GM10847 (cell line): Measurements from ENCODE around the gene SIRPB2.

Experiments
- POLR2A ChIP-seq: IDR thresholded peaks from 2 replicates; pipeline ENCODE4 v1.6.1; 2011; ENCODE audit not compliant: insufficient read length; ENCODE audit errors: extremely low read depth

Gene SIRPB2

DNA sequence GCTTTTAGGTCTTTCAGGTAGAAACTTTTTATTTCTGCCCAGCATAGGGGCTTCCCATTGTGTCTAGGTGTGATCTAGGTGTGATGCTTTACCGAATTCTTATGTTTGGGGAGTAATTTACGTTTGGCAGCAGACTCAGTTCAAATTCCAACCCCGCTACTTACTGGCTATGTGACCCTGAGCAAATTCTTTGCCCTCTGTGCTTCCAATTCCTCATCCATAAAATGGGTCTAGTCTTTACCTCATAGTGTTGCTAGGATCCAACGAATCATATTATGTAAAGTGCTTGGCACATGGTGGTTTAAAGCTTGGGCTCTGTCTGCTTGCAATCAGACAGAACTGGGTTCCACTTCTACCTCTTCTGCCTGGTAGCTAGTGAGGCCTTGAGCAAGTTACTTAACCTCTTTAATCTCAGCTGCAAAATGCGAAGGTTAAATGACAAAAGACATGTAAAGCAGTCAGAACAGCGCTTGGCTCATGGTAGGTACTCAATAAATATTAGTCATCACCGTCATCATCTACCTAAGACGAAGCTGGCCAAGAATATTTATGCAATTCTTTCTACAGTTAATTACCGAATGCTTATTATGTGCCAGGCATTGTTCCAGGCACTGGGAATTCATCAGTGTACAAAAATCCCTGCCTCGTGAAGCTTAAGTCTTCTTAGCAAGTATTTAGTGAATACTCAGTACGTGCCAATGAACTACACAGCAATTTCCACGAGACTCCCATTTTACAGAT, 25.6 kb downstream of the SIRPB2 start:
- no peak for TF ChIP-seq POLR2A

DNA sequence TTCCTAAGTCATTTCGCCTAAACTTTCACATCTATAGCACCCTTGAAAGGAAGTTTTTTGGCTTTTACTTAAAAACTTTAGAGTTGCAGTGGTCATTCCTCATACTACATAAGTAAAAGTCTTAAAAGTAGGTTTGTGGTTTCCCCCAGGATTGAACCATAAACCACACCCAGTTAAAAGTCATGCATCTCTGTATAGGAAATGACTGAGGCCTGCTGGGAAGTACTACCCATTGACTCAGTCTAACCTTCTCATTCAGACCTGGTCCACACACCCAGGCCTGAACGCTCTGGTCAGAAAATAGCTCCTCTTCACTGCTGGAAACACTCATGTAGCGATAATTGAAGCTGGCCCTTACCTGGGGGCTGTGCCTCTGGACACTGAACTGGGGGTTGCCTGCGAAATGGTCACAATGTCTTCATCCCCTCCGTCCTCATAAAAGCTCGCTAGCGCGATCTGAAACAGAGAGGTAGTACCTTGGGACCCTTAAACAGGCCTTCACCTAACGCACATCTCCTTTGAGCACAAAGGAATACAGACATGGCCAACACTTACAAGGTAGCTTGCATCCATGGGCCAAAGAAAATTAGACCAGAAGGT, 27.1 kb downstream of the SIRPB2 start:
- no peak for TF ChIP-seq POLR2A

DNA sequence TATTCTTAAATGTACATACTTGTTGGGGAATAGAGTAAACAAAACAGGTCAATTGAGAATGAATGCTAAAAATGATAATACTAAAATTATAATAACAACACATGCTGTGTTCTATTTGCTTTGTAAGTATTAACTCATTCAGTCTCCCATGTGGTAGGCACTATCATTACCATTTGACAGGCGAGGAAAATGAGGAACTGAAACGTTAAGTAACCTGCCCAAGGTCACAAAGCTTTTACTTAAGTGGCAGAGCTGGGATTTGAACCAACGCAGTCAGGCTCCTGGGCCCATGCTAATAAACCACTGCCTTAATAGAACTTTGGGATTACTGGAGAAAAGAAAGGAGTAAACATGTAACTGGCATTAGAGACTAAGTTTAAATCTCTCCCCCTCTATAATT, 28.4 kb downstream of the SIRPB2 start:
- TF ChIP-seq POLR2A: no peak

DNA sequence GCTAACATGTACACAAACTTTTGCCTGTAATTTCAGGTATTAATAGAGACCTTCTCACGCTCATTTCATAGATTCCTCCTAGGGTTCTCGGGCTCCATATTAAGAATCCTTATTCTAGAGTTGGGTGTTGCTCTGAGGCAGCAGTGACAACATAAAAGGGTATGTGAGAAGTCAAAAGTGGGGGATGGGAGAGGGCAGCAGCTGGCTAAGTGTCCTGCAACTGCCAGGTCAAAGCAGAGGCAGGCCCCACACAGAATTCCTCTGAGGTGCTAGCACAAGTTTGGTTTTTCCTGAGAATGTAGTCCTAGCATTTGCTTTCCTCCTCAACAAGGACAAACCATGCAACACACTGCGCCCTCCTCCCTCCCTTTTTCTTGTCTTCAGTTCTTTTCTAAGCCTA, 29.2 kb downstream of the SIRPB2 start:
- TF ChIP-seq POLR2A: no peak

DNA sequence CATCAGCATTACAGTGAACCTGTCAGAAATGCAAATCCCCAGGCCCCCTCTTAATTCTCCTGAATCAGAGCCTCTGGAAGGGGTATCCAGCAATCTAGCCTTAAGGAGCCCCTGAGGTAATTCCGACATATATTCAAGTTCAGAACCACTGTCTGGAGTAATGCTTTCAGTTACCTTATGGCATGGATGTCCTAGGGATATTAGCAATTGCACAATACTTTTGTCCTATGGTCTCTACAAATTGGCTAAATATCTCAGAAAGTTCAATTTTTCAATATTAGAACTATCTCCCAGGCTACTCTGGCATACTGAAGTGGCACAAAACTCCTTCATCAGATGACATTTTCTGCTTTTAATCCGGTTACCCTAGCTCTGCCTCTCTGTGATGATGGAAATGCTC, 30.9 kb downstream of the SIRPB2 start:
- no peak for TF ChIP-seq POLR2A

DNA sequence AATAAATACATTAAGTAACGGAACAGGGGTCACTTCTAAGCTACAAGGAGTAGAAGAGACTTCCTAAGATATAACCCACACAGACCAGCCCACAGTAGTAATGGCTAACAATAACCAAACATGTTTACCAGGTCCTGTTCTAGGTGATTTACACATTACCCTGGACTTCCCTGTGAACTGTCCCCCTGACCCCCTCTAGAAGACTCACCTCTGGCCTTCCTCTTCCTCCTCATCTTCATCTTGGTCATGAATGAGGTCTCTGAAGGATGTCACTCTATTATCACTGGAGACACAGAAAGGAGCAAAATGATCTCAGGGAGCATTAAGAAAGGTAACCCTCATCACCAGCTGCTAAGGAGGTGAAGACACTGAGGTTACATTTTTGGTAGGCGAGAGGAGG, 33.2 kb downstream of the SIRPB2 start:
- no peak for TF ChIP-seq POLR2A

DNA sequence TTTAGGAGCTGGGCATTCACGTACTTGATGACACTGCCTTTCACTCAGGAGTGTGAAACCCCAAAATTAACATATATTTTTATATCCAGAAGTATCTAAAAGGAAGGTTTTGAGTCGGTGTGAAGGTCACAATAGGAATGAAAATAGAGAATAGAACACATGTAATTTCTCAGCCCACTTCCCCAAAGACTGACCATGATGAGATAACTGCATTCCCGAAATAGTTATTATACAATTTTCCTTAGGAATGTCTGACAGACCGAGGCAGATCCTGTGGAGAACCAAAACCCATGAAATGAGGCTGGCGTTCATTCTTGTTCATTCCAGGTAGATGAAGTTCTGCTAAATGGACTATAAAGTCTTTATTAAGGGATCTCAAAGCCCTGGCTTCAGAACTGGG, 34.9 kb downstream of the SIRPB2 start:
- no peak for TF ChIP-seq POLR2A

DNA sequence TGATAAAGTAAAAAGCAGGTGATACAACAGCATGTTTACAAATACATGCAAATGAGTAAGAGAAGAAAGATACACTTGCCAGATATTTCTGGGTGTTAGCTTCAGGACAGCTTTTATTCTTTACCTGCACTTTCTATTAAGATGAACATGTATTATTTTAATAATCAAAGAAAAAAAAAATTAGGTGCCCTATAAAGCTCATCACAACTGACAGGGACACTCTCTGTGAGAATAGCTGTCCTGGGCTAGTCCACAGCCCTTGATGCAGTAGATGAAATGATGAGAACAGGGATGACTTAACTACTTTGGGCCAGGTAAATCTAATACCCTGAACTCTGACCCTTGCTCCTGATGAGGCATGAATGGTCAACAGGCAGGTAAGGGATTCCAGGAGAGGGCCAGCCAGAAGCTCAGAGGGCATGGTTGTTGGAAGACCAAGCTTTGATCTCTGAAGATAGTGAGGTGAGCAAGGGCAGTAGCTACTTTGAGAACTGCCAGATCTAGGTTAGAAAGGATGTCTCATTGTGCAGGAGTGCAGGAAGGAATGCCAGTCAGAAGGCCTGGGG, 40.2 kb downstream of the SIRPB2 start:
- TF ChIP-seq POLR2A: no peak

DNA sequence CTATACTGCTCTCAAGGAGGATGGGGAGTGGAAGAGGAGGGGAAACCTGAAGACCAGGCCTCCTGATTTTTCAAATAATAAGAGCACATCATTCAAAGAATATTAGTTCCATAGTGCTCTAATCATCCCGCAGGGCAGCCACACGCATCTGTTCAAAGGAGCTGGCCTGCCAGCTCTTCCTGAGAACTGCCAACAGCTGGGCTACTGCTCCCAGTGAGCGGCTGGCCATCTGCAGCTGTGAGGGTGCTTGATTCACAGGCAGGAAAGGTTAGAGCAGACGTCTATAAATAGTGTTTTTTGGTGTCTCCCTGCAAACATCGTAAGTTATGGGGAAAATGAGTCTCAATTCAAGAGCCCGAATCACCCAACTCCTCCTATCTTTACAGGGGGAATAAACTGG, 41.9 kb downstream of the SIRPB2 start:
- no peak for TF ChIP-seq POLR2A

DNA sequence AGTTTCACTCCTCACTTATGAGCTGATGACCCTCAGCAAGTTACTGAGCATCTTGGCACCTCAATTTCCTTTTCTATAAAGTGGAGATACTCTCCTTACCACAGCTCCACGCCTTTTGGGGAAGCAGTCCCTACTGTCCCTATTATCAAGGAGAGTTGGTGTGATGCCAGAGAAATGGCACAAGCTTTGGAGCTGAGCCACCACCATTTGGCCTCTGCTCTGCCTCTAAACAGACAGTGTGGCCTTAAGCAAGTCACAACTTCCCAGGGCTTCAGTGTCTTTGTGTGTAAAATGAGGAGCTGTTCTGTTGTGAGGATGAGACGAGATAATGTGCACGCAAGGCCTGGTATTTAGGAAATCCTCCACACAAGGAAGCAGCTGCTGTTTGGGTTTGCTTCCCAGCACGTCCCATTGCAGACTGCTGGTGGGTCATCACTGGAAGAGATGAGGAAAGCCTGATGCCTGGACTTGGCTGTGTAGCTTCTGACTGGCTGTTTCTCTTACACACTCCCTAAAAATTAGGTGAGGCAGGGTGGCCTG, 43.1 kb downstream of the SIRPB2 start:
- no peak for TF ChIP-seq POLR2A

DNA sequence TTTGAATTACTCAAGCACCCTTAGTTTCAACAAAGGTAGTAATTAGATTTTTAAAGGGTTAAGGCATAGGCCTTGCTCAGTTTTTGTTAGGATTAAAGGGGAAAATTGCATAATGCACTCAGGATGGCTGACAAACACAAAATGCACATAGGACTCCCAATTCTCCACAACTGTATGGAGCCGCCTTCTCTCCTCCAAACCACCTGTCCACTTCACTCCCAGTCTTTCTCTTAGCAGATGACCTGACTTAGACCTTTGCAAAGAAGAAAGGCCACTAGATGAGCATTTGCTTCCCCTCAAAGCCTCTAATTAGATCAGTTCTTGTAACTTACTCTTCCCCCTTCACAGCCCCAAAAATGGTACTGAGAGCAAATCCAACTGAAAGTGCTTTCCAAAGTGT, 44.7 kb downstream of the SIRPB2 start:
- no peak for TF ChIP-seq POLR2A

DNA sequence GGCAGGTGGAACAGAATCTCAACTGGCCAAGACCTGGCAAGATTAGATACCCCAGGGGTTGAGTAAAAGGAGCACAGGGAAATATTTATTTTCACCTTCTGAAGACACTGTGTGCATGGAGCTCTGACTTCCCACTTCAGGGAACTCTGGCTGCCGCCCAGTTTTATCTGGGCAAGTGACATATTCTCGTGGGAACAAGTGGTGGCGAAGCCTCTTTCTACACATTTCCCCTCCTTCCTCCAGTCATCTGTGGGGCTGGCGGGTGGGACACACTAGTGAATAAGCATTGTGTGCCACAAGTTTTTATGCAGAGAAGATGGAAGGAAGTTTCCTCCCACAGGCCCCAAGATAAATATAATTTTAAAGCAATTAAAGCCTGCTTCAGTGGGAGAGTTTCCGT, 48.1 kb downstream of the SIRPB2 start:
- no peak for TF ChIP-seq POLR2A

DNA sequence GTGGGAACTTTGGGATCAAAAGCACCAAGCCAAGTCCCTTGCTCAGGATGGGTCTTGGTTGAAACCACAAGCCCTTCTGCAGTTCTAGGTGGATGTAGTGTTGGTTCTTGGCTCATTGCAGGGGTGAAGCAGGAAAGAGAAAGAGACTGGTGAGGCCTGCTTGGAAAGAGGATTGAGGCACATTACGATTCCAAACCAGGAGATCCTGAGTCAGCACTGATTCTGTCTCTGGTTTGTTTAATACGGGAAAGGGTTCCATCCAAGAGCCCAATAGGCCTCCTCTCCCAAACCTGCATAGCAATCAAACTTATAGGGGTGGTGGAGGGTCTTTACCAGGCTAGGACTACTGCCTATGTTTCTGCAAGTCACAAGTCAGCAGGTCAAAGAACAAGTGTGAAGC, 48.9 kb downstream of the SIRPB2 start:
- no peak for TF ChIP-seq POLR2A

DNA sequence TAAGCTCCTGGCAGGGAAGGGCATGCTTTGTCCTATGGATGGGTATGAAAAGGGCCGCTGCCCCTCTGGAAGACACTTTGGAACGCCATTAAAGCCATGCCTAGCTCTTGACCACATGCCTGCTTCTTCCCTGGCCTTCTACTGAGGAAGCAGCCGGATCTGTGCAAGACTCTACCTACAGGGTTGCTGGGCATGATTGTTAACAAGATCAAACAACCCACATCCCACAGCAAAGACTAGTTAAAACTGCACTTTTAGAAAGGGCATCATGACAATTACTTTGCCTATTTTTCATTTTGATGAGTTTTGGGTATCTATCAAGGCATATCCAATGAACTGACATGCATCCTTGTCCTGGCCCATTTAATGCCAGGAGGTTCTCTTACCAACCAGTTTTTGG, 50.1 kb downstream of the SIRPB2 start:
- TF ChIP-seq POLR2A: no peak

DNA sequence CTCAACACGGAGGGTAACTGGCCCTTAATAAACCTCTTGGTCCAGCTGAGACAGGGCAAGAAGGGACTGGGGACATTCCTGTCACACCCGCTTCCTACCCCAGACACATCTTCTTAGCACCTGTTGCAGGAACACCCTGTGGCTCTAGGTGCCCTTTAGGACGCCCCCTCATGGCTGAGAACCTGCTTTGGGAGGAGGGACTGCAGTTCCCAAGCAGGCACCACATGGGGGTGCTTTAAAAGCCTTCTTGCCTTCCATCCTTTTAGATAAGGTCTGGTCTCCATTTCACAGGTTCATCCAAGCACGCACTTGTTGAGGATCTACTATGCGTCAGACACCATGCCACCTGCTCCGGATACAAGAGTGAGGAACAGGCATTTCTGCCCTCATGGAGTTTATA, 51.2 kb downstream of the SIRPB2 start:
- TF ChIP-seq POLR2A: no peak

DNA sequence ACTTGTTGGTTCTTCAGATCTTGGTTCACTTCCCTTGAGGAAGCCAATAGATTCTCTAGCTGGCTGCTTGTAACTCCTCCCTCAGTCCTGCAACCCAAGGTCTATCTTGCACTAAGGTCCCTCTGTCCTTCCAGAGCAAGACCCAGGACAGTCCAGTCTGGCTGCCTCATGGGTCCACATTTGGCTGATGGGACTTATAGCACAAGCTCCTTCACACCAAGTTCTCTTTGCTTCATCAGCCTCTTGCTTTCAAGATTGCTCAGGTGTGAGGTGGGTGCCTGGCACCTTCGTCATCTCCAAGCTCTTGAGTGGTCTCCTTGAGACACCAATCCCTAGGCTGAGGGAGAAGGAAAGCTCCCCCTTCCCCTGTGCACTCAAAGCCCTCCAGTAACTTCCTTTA, 52.9 kb downstream of the SIRPB2 start:
- no peak for TF ChIP-seq POLR2A
